T-cell (primary cell): ENCODE measurements around the gene IMMP2L. TPM values are rescaled to one million over a fixed set of nuclear protein-coding genes. Genes with fewer than 3 reads are reported as not detected.
"Not testable (repeated sequence)": the region's sequence is repeated elsewhere in the genome, so short reads cannot be mapped to it uniquely, and the experiment has no call there.

Experiments used
- ATAC-seq, 4 experiments: fragments of 200-7000 bp in 3 of 4; fragments of 150-1000 bp in 1 of 4; cut with Tn5 transposase; replicated peaks in 1 of 4; 1 replicate in 3 of 4; 2 replicates in 1 of 4; pipeline ENCODE4 v1.10.0; 2021; ENCODE audit warnings: moderate library complexity in 3 of 4, mild to moderate bottlenecking in 2 of 4, moderate number of reproducible peaks in 1 of 4
- CTCF ChIA-PET, 2 donors: fragments of 300-600 bp; sonication (Branson Sonifier 250); formaldehyde crosslinking; loops; one replicate each; lab custom pipeline; 2022; ENCODE audit warnings: antibody characterized with exemption in 2 of 2; lab: Charles Lee
- POLR2A ChIA-PET, 2 donors: fragments of 300-600 bp; sonication (Branson Sonifier 250); formaldehyde crosslinking; loops; one replicate each; lab custom pipeline; 2022; ENCODE audit warnings: antibody characterized with exemption in 2 of 2; lab: Charles Lee
- DNase-seq, 35 experiments: peaks; one replicate each; pipeline versions ENCODE4 v3.0.0 to v3.0.0-alpha.2; 2013 to 2023
- H3K27ac ChIP-seq: one replicate; pipeline ENCODE4 v1.5.1; 2013; ENCODE audit warnings: low read length
- H3K27me3 ChIP-seq, 2 experiments: replicated peaks in 1 of 2; 1 replicate in 1 of 2; 2 replicates in 1 of 2; pipeline versions ENCODE4 v1.6.1 to v1.7.0; 2013; ENCODE audit warnings: low read length in 1 of 2, mixed read lengths in 1 of 2; ENCODE audit not compliant: control insufficient read depth in 2 of 2, insufficient read depth in 2 of 2; ENCODE audit errors: extremely low read depth in 1 of 2
- H3K36me3 ChIP-seq, 2 donors: 1 replicate in 1 of 2; 2 replicates in 1 of 2; pipeline versions ENCODE4 v1.6.1 to v1.7.0; 2013; ENCODE audit warnings: low read length in 1 of 2; ENCODE audit not compliant: control insufficient read depth in 2 of 2, insufficient read depth in 1 of 2; ENCODE audit errors: extremely low read depth in 1 of 2
- H3K4me1 ChIP-seq, 2 experiments: 1 replicate in 1 of 2; 2 replicates in 1 of 2; pipeline versions ENCODE4 v1.6.1 to v1.7.0; 2013; ENCODE audit warnings: low read length in 2 of 2, mixed read lengths in 1 of 2; ENCODE audit not compliant: insufficient read depth in 2 of 2, control insufficient read depth in 1 of 2; ENCODE audit errors: extremely low read depth in 1 of 2
- H3K4me3 ChIP-seq, 2 donors: 1 replicate in 1 of 2; 2 replicates in 1 of 2; pipeline versions ENCODE4 v1.5.1 to v1.7.0; 2013; ENCODE audit warnings: mild to moderate bottlenecking in 2 of 2, low read length in 1 of 2, moderate library complexity in 1 of 2; ENCODE audit not compliant: control insufficient read depth in 1 of 2; ENCODE audit errors: extremely low read depth in 1 of 2
- H3K9me3 ChIP-seq: 2 replicates; pipeline ENCODE4 v1.7.0; 2013
- H3K27ac Mint-ChIP-seq, 2 donors: one replicate each; pipeline ENCODE4 v1.8.0; 2020 to 2021; ENCODE audit warnings: mild to moderate bottlenecking in 2 of 2, mixed read lengths in 2 of 2
- H3K27me3 Mint-ChIP-seq, 2 donors: one replicate each; pipeline ENCODE4 v1.8.0; 2021 to 2022; ENCODE audit warnings: mixed read lengths in 2 of 2
- H3K36me3 Mint-ChIP-seq: one replicate; pipeline ENCODE4 v1.8.0; 2021; ENCODE audit warnings: mixed read lengths
- H3K4me1 Mint-ChIP-seq, 3 donors: one replicate each; pipeline ENCODE4 v1.8.0; 2020 to 2022; ENCODE audit warnings: mixed read lengths in 3 of 3, mild to moderate bottlenecking in 1 of 3
- H3K4me3 Mint-ChIP-seq, 3 donors: one replicate each; pipeline ENCODE4 v1.8.0; 2020 to 2022; ENCODE audit warnings: mild to moderate bottlenecking in 3 of 3, mixed read lengths in 3 of 3, moderate library complexity in 3 of 3
- H3K9me3 Mint-ChIP-seq, 3 donors: one replicate each; pipeline ENCODE4 v1.8.0; 2020 to 2022; ENCODE audit warnings: mixed read lengths in 3 of 3
- WGBS: methylation state at CpG from one replicate; pipeline ENCODE4 v1.1.5; 2013; ENCODE audit warnings: missing lambda C conversion rate; ENCODE audit not compliant: insufficient coverage; 5-methylcytosine and 5-hydroxymethylcytosine counted together
- total RNA-seq, 35 experiments: library from RNA in 6 of 35; stranded (reverse) in 6 of 35; fragments of 120-200 nt in 1 of 35; gene quantifications; one replicate each; pipeline versions ENCODE4 v1.2.1 to v1.2.4 and lab custom pipeline; 2013 to 2026

IMMP2L gene
- total RNA-seq, 5 donors from 2014 or later (not counting 1 experiment from before 2014, with no cell fraction given): 14.1 to 27.3 (median 21.7) TPM

DNA sequence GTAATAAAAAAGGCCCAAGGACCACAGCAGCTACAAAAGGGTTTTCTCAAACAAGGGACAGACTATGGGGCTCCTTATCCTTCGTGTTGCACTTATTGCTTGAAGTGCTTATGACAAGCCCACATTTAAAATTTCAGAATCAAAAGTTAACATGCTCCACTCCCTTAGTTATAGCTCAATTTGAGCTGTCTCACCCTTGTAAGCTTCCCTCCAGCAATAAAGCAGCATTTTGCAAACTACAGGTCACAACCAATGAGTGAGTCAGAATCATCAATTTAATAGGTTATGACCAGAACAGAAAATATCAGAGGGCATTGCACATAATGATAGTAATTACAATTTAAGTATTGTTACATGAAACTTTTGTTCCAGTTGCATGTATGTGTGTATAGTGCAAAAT lies 53.0 kb downstream of the IMMP2L start:
- H3K4me3 ChIP-seq: no peak overlapping the region
- ChIA-PET CTCF (no interaction called here), POLR2A (no interaction called here)
- Mint-ChIP-seq H3K9me3 (peaks cover 0 to 7% (median 3%) of the 10 kb centered on the region in 3 donors), H3K36me3 (peaks cover 38% of the 10 kb centered on the region), H3K27ac (no peak overlapping the region), H3K4me3 (no peak overlapping the region), H3K4me1 (peaks cover 11 to 25% (median 12%) of the 10 kb centered on the region in 3 donors), H3K27me3 (no peaks in the 10 kb centered on the region)
- H3K27me3 ChIP-seq: no peaks in the 10 kb centered on the region
- no peaks in the 10 kb centered on the region for H3K36me3 ChIP-seq
- no peaks in the 10 kb centered on the region for H3K4me1 ChIP-seq
- DNase-seq (no peak), ATAC-seq (no peak)
- 100% methylated on average over 1 of the region's 1 CpG for WGBS
- H3K9me3 ChIP-seq: no peaks in the 10 kb centered on the region
- H3K27ac ChIP-seq: no peak overlapping the region

DNA sequence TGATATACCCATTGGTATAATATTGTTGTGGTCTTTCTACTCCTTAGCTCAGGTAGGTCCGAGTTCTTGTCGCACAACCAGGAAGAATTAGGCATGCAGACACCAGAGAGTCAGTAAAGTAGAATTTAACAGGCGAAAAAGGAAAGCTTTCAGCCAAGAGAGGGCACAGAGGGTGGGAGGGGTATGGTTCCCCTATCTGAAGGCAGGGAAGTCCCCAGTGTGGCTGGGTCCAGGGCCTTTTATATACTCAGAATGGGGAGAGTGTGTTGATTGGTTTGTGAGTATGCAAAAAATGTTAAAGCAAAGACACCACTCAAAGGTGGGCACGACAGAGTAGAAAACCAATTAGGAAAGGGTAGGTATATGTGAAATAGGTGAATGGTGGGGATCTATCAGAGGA lies 53.9 kb downstream of the IMMP2L start:
- no peak overlapping the region for H3K27ac ChIP-seq
- H3K36me3 Mint-ChIP-seq: peaks cover 32% of the 10 kb centered on the region
- CTCF ChIA-PET: no interaction called here
- H3K4me1 Mint-ChIP-seq: peaks cover 11 to 25% (median 12%) of the 10 kb centered on the region in 3 donors
- no peak overlapping the region for H3K4me3 ChIP-seq
- 96% methylated on average over 3 of the region's 4 CpGs for WGBS
- ATAC-seq (no peak), DNase-seq (no peak)
- POLR2A ChIA-PET: no interaction called here
- no peaks in the 10 kb centered on the region for H3K27me3 ChIP-seq
- peaks cover 0 to 7% (median 3%) of the 10 kb centered on the region in 3 donors for H3K9me3 Mint-ChIP-seq
- no peaks in the 10 kb centered on the region for H3K4me1 ChIP-seq
- no peak overlapping the region for H3K27ac Mint-ChIP-seq
- H3K4me3 Mint-ChIP-seq: no peak overlapping the region
- H3K9me3 ChIP-seq: no peaks in the 10 kb centered on the region
- no peaks in the 10 kb centered on the region for H3K36me3 ChIP-seq
- no peaks in the 10 kb centered on the region for H3K27me3 Mint-ChIP-seq

DNA sequence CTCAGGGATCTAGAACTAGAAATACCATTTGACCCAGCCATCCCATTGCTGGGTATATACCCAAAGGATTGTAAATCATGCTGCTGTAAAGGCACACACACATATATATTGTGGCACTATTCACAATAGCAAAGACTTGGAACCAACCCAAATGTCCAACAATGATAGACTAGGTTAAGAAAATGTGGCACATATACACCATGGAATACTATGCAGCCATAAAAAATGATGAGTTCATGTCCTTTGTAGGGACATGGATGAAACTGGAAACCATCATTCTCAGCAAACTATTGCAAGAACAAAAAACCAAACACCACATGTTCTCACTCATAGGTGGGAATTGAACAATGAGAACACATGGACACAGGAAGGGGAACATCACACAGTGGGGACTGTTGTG lies 56.9 kb downstream of the IMMP2L start:
- H3K36me3 ChIP-seq, H3K27me3 Mint-ChIP-seq, DNase-seq, H3K4me1 ChIP-seq, POLR2A ChIA-PET, H3K4me1 Mint-ChIP-seq, ATAC-seq, CTCF ChIA-PET, H3K27ac ChIP-seq, H3K9me3 ChIP-seq, H3K4me3 ChIP-seq, H3K27me3 ChIP-seq, H3K27ac Mint-ChIP-seq, H3K4me3 Mint-ChIP-seq: not testable (repeated sequence)
- Mint-ChIP-seq H3K36me3 (peaks cover 23% of the 10 kb centered on the region), H3K9me3 (peaks cover 2 to 11% (median 7%) of the 10 kb centered on the region in 3 donors)

DNA sequence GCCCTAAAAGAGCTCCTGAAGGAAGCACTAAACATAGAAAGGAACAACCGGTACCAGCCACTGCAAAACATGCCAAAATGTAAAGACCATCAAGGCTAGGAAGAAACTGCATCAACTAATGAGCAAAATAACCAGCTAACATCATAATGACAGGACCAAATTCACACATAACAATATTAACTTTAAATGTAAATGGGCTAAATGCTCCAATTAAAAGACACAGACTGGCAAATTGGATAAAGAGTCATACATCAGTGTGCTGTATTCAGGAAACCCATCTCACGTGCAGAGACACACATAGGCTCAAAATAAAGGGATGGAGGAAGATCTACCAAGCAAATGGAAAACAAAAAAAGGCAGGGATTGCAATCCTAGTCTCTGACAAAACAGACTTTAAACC lies 60.5 kb downstream of the IMMP2L start:
- H3K4me3 ChIP-seq, H3K27me3 ChIP-seq, H3K27ac Mint-ChIP-seq, DNase-seq, H3K4me1 ChIP-seq, POLR2A ChIA-PET, H3K27me3 Mint-ChIP-seq, CTCF ChIA-PET, ATAC-seq, H3K27ac ChIP-seq, H3K4me3 Mint-ChIP-seq, H3K9me3 ChIP-seq, H3K36me3 ChIP-seq: not testable (repeated sequence)
- no CpG with 5 or more reads among the region's 2 CpGs for WGBS
- H3K36me3 Mint-ChIP-seq: peaks cover 23% of the 10 kb centered on the region
- peaks cover 9 to 15% (median 12%) of the 10 kb centered on the region in 3 donors for H3K4me1 Mint-ChIP-seq
- H3K9me3 Mint-ChIP-seq: peaks cover 0 to 11% (median 2%) of the 10 kb centered on the region in 3 donors

DNA sequence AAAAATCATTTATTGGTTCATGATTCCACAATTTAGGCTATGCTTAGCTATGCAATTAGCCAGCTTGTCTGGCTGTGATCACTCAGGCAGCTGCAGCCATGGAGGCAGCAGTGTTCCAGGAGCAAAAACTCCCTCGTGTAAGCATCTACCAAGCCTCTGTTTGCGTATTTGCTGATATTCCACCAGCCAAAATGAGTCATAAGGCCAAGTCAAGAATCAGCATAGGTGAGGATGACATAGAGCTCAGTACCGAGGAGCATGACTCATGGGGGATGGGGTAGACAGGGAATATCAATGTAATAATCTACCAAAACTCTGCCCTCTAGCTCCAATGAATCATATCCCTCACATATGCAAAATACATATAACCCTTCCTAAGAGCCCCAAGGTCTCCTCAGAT lies 63.3 kb downstream of the IMMP2L start:
- no peak overlapping the region for H3K27ac ChIP-seq
- Mint-ChIP-seq H3K4me1 (peaks cover 12 to 23% (median 12%) of the 10 kb centered on the region in 3 donors), H3K4me3 (no peak overlapping the region), H3K27me3 (no peaks in the 10 kb centered on the region), H3K9me3 (peaks cover 0 to 8% (median 2%) of the 10 kb centered on the region in 3 donors), H3K27ac (no peak overlapping the region), H3K36me3 (peaks cover 20% of the 10 kb centered on the region)
- ATAC-seq: no peak
- CTCF ChIA-PET: interaction anchor here (0.6 kb wide), 2 partner anchors 9 to 1651 kb away, joined by 3 read pairs; no protein-coding TSS in a partner anchor
- POLR2A ChIA-PET: no interaction called here
- WGBS: 65% methylated on average over 2 of the region's 3 CpGs
- H3K4me1 ChIP-seq: no peaks in the 10 kb centered on the region
- H3K9me3 ChIP-seq: no peaks in the 10 kb centered on the region
- no peak for DNase-seq
- H3K36me3 ChIP-seq: no peaks in the 10 kb centered on the region
- H3K27me3 ChIP-seq: no peaks in the 10 kb centered on the region
- no peak overlapping the region for H3K4me3 ChIP-seq

DNA sequence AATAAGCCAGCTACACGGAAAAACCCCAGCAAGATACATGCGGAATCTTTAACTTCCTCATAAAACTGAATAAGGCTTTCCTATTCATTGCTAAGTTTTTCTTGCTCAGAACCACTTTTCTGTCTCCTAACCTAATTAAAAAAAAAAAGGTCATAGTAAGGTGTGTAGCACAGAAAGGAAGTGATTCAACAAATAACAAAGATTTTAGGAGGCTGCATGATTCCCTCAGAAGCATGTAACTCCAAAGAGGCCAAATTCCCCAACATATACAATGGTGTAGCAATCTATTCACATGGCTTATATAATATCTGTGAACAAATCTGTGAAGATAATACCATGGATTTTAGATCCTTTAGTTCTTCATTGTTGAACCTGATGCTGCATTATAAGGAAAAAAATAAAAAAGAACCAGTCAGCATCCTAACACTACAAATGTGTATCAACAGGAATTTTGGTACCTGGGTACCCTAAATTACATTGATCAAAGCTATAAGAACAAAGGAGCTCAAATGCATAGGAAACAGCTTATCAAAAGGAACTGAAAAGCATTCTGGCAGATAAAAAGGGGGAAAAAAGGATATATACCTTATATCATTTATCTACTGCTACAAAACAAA lies 63.8 kb downstream of the IMMP2L start:
- no peaks in the 10 kb centered on the region for H3K9me3 ChIP-seq
- H3K36me3 ChIP-seq: no peaks in the 10 kb centered on the region
- no peak overlapping the region for H3K27ac Mint-ChIP-seq
- WGBS: no CpG with 5 or more reads among the region's 2 CpGs
- H3K27me3 Mint-ChIP-seq: no peaks in the 10 kb centered on the region
- DNase-seq (no peak), ATAC-seq (no peak)
- H3K4me1 ChIP-seq: no peaks in the 10 kb centered on the region
- H3K4me3 Mint-ChIP-seq: no peak overlapping the region
- POLR2A ChIA-PET: no interaction called here
- H3K27me3 ChIP-seq: no peaks in the 10 kb centered on the region
- H3K36me3 Mint-ChIP-seq: peaks cover 20% of the 10 kb centered on the region
- no peak overlapping the region for H3K27ac ChIP-seq
- CTCF ChIA-PET: no interaction called here
- H3K4me3 ChIP-seq: no peak overlapping the region
- peaks cover 12 to 23% (median 12%) of the 10 kb centered on the region in 3 donors for H3K4me1 Mint-ChIP-seq
- peaks cover 0 to 8% (median 2%) of the 10 kb centered on the region in 3 donors for H3K9me3 Mint-ChIP-seq
